ENCODE data around the gene MSRB2.
"Not testable (repeated sequence)": the region's sequence is repeated elsewhere in the genome, so short reads cannot be mapped to it uniquely, and the experiment has no call there.

MSRB2 gene

DNA sequence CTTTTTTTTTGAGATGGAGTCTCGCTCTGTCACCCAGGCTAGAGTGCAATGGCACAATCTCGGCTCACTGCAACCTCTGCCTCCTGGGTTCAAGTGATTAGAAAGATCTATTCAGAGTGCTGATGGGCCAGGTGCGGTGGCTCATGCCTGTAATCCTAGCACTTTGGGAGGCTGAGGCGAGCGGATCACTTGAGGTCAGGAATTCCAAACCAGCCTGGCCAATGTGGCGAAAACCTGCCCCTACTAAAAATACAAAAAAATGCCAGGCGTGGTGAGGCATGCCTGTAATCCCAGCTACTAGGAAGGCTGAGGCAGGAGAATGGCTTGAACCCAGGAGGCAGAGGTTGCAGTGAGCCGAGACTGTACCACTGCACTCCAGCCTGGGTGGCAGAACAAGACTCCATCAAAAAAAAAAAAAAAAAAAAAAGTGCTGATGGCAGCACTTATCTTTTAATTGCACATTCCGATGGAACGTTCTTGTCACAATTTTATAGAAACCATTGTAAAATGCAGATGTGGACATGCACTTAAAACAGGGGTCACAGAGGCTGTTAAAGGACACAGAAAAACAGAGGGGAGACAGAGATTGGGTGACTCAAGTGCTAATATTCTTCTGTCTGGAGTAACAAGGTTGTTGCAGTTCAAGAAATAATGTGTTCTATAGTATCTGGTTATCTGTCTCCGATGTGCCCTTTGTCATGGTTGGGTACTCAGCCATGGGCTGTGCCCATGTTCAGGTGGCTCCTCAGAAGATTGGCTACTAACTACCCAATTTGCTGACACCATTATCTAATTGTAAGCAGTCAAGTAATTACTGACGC is 25.1 kb upstream of the MSRB2 start:
- not testable (repeated sequence) for DNase-seq

- DNase-seq = no peak
Observed at GRCh38 chr10:23070913-23071218, 24.5 kb upstream of the MSRB2 start.

GRCh38 chr10:23072593-23072992 is 22.8 kb upstream of the MSRB2 start:
- not testable (repeated sequence) for DNase-seq

GRCh38 chr10:23073527-23073926 is 21.9 kb upstream of the MSRB2 start:
- no peak for DNase-seq

DNA sequence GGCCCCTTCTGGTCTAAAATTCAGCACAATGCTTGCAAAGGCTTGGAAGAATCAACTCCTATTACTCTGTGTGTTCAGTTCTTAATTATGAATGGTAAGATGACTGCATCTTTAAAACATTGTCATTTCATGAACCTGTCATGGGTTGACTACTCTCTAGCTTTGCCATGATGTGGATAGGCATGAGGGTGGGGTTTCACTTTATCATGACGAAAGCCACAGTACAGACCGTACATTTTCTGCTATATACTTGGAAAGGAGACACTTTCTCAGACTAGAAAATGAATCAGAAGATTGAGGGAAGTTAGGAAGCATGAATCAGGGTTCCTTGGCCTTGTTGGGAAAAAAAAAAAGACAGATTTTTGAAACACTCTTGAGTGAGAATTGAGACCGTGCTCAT is 19.7 kb upstream of the MSRB2 start:
- DNase-seq = no peak

DNA sequence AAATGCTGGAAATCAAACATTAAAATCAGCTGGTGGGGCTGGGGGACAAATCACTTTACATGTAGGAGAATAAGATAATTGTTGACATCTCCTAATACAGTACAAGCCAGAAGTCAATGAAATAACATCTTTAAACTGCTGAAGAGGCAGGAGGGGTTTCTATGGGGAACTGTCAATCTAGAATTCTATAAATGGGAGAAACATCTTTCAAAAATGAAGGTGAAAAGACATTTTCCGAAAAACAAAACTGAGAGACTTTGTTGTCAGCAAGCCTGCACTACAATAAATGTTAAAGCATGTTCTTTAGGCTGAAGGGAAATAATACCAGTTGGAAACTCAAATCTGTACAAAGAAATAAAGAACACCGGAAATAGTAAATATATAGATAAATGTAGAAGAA is 17.3 kb upstream of the MSRB2 start:
- no peak for DNase-seq

- no peak for DNase-seq
Observed at GRCh38 chr10:23079700-23080099, 15.7 kb upstream of the MSRB2 start.

- no peak for DNase-seq
Observed at GRCh38 chr10:23080262-23080661, 15.1 kb upstream of the MSRB2 start.

DNA sequence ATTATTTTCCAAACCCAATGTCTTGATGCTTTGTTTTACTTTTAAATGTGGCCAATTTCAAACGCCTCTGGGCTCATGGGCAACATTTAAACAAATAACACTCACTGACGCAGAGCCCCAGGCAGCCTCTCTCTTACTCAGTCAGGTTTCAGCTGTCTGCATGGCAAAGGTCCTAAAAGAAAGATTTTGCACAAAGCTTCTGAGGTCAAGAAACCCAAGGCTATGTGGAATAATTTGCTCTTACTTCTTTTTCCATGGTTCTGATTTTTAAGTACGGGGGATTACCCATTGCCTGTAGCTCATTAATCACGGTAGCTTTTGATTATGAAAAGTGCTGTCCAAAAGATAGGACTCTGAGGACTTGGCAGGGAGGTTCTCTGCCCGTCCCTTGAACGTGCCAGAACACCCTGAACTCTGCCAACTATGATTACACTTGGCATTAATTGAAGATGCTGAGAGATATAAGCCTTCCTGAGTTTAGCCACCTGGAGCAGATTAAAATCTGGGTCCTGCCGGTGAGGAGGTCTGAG is 14.1 kb upstream of the MSRB2 start:
- no peak for DNase-seq

DNA sequence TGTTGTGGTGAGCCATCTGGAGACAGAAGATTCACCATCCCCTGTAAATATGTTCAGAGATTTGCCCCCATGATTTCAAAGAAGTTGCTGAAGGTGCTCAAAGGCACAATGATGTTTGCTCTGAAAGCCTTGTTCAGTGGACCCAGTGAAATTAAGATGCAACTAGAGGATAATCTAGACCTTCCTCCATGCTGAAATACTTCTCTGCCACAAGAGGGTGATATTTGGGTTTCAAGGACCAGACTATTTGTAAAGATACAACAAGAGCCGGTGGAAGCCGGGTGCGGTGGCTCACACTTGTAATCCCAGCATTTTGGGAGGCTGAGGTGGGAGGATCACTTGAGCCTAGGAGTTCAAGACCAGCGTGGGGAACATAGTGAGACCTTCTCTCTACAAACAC is 13.5 kb upstream of the MSRB2 start:
- peak; percentile 33 for DNase-seq

- DNase-seq = no peak
Observed at GRCh38 chr10:23088609-23089008, 6.8 kb upstream of the MSRB2 start.

DNA sequence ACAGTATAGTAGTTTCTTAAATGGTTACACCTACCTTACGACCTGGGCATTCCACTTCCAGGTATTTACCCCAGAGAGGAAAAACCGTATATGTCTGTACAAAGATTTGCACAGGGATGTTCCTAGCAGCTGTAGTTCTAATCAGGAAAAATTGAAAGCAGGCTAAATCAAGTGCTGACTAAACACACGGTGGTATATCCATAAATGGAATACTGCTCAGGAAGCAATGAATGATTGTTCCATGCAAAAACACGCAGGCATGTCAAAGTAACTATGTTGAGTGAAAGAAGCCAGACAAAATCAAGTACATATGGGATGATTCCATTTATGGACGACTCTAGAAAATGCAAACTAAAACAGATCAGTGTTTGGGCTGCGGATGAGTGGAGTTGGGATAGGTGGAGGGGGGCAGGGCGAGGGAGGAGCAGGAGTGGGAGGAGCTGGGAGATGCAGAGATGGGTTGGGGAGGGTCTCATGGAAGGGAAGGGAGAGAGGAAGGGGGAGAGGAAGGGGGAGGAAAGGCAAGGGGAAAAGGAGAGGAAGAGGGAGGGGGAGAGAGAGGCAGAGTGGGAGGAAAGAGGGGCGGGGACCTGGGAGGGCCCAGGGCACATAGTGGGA is 484 bp upstream of the MSRB2 start:
- DNase-seq = no peak

GRCh38 chr10:23095966-23096801 is 805 bp downstream of the MSRB2 start:
- DNase-seq = peak; percentile 63

DNA sequence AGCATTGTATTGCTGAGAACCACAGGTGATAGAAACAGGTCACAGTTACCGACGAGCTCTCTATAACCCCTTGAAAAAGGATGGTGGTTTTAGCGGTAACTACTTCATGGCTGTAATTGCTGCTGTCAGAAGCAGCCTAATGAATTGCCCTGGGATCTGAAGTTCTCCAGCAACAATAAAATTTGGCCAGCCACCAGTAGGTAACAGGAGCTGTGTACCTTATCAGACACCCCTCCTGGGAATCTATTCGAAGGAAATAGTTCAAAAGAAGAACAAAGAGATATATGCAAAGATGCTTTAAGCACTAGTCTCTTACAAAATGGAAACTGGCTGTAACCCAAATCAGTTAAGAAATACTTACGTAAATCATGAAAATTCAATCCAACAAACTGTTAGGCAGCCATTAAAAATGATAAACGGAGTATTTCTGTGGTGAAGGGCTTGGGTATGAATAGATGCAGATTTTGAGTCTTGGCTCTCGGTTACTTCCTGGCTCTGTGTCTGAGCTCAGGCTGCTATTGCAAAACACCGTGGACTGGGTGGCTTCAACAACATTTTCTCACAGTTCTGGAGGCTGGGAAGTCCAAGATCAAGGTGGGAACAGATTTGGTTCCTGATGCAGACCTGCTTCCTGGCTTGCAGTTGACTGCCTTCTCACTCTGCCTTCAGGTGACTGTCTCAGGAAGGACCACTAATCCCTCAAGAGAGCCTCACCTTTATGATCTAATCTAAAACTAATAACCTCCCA is 1.6 kb downstream of the MSRB2 start:
- peak; percentile 5 for DNase-seq

GRCh38 chr10:23099079-23099478 is 3.7 kb downstream of the MSRB2 start:
- DNase-seq = no peak

DNA sequence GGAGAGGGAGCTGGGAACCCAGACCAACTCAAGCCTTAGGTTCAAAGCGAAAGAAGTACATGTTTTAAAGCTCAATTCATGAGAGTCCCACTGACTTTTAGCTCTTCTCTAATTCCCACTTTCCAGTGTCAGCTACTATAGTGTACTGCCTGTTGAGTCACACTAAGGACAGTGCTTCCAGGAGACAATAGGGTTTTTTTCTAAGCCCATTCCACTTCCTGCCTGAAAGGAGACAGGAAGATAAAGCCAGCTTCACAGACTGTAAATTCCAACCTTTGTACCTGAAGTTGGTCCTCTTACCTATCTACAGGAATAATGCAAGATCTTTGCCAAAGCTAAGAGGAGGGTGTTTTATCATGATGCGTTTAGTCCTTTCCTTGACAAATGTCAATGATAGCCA is 4.4 kb downstream of the MSRB2 start:
- no peak for DNase-seq

DNA sequence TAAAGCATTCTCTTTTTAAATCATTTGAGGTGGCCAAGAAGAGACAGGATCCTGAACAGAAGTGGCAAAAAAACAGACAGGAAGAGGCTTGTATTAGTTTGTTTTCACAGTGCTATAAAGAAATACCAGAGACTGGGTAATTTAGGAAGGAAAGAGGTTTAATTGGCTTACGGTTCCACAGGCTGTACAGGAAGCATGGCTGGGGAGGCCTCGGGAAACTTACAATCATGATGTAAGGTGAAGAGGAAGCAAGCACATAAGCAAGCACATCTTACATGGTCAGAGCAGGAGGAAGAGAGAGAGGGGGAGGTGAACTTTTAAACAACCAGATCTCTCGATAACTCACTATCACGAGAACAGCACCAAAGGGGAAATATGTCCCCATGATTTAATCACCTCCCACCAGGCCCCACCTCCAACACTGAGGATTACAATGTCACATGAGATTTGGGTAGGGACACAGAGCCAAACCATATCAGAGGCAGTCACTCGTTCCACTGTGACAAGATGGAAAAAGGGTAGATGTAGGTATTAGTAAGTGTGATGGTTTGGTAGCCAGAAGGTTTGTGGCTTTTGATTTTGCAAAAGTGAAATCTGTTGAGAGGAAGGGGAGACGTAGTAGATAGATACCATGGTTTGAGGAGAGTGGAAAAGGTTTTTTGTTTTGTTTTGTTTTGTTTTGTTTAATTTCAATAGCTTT is 5.1 kb downstream of the MSRB2 start:
- DNase-seq = peak; percentile 11

- DNase-seq = no peak
Observed at GRCh38 chr10:23106331-23107072, 11.1 kb downstream of the MSRB2 start.

DNA sequence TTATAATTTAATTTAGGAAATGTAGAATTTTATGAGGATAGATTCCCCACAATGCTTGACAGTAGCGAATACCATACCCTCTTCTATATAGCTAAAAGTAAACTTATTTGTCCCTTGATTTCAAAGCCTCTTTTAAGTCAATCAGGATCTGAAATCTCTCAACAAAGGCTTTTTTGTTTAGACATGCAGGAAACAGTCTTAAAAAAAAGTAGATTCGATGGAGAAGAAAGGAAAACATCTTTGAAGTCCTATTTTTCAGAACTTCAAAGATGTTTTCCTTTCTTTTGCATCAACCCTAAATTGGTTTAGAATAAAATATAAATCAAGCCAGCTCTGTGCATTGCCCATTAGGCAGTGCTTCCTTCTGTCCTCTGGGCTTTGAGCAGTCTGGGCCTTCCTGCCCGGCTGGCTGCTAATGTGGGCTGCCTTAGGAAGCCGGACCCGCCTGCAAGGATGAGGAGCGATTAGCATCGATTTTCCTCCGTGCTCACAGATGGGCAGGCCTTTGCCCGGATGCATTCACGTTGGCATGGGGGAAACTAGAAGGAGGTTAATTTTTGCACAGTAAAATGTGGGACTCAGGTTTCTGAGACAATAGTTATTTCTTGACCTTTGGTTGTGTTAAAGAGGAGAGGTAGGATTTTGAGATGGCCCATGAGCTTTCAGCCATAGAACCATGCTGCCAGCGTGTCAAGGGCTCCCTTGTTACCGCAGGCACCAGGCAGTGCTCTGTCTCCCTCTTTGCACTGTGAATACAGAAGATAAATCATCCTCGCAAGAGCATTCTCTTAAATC is 15.5 kb downstream of the MSRB2 start:
- no peak for DNase-seq

DNA sequence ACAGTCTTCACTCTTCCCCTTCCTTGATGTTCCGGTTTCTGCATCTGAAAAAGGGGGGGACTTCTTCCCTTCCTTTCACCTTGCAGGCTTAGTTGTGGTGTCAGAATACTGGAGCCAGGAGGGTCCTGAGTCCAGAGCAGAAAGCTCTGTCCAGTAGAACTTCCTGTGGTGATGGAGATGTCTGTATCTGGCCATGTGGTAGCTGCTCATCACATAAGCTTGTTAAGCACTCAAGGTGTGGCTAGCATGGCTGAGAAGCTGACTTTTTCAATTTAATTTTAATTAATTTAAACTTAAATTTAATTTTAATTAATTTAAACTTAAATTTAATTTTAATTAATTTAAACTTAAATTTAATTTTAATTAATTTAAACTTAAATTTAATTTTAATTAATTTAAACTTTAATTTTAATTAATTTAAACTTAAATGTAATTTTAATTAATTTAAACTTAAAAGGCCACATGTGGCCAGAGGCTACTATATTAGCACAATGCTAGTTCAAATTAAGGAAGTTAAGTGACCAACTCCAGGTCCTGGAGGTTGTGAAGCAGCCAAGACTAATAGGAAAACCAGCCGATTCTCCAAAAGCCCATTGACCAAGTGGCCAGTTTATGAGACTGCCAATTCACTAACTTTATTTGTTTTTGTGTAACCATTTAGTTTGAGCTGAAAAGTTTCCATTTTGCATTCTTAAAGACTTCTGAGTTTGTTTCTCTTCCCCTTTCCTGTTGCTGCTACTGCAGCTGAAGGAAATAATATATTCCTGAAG is 16.3 kb downstream of the MSRB2 start:
- no peak for DNase-seq
